Esophagus squamous epithelium (tissue), 4 donors: Measurements from ENCODE around the gene MRPS14.

Experiments
- POLR2A ChIP-seq, 4 donors: fragments of 450-650 bp; IDR thresholded peaks; one replicate each; pipeline ENCODE4 v1.6.1; 2017; ENCODE audit warnings: antibody characterized with exemption in 4 of 4, mild to moderate bottlenecking in 4 of 4, moderate library complexity in 3 of 4
- TF ChIP-seq, protein P1 (sequence below), 6 experiments: fragments of 450-650 bp in 4 of 6; fragments of 200-600 bp in 2 of 6; sonication (generic) in 2 of 6; IDR thresholded peaks; one replicate each; pipeline ENCODE4 v1.5.1; 2016 to 2019; ENCODE audit warnings: antibody characterized with exemption in 6 of 6, mild to moderate bottlenecking in 4 of 6, moderate library complexity in 4 of 6

DNA sequence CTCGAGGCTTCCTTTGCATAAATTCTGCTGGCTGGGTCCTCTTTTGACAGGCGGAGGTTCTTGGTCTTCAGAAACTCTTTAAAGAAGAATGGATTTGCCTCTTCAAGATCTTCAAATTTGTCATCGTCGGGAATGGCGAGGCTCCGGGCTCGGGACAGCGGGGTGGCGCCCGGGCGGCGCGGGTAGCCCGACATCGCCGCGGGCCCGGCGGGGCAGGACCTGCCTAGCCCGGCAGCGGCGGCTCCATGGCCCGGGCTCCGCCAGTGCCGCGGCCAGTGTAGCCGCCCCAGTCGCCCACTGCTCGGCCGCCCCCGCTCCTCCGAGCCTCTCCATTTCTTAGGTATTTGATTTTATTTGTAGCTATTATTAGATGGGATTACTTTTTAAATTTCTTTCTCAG is 22.3 kb upstream of the MRPS14 start:
- TF ChIP-seq, protein P1, sequence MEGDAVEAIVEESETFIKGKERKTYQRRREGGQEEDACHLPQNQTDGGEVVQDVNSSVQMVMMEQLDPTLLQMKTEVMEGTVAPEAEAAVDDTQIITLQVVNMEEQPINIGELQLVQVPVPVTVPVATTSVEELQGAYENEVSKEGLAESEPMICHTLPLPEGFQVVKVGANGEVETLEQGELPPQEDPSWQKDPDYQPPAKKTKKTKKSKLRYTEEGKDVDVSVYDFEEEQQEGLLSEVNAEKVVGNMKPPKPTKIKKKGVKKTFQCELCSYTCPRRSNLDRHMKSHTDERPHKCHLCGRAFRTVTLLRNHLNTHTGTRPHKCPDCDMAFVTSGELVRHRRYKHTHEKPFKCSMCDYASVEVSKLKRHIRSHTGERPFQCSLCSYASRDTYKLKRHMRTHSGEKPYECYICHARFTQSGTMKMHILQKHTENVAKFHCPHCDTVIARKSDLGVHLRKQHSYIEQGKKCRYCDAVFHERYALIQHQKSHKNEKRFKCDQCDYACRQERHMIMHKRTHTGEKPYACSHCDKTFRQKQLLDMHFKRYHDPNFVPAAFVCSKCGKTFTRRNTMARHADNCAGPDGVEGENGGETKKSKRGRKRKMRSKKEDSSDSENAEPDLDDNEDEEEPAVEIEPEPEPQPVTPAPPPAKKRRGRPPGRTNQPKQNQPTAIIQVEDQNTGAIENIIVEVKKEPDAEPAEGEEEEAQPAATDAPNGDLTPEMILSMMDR (IDR thresholded peaks at IDR 0.05), result no peak
- TF ChIP-seq POLR2A (IDR thresholded peaks at IDR 0.05), result no peak
